A673 (cell line): ENCODE data around the gene SPAG16. TPM values are rescaled to one million over a fixed set of nuclear protein-coding genes. Genes with fewer than 3 reads are reported as not detected.
"Not testable (repeated sequence)": the region's sequence is repeated elsewhere in the genome, so short reads cannot be mapped to it uniquely, and the experiment has no call there.

Experiments used
- BruUV-seq: library from RNA; stranded (reverse); fragments of 400-500 nt; replicated peaks from 2 replicates; lab custom pipeline; 2021; lab: Mats Ljungman, UMichigan
- CTCF ChIA-PET: fragments of 300-600 bp; sonication (Branson Sonifier 250); formaldehyde crosslinking; loops from one replicate; lab custom pipeline; 2022; ENCODE audit warnings: antibody characterized with exemption; lab: Charles Lee
- POLR2A ChIA-PET: fragments of 300-600 bp; sonication (Branson Sonifier 250); formaldehyde crosslinking; loops from one replicate; lab custom pipeline; 2022; ENCODE audit warnings: antibody characterized with exemption; ENCODE audit not compliant: low non-redundant PET; lab: Charles Lee
- DNase-seq: peaks from one replicate; pipeline ENCODE4 v3.0.0-alpha.2; 2015; ENCODE audit warnings: low spot score
- H3K27ac ChIP-seq: fragments of 200-600 bp; sonication (generic); 2 replicates; pipeline ENCODE4 v1.5.1; 2016; ENCODE audit warnings: mixed run types, low read depth, mild to moderate bottlenecking, mixed read lengths, antibody characterized with exemption, low read length; ENCODE audit not compliant: poor library complexity, severe bottlenecking
- H3K27me3 ChIP-seq: fragments of 200-600 bp; sonication (generic); replicated peaks from 2 replicates; pipeline ENCODE4 v1.6.1; 2017; ENCODE audit warnings: mixed run types, low read depth, mild to moderate bottlenecking, mixed read lengths, antibody characterized with exemption, low read length; ENCODE audit not compliant: insufficient read depth, poor library complexity
- H3K36me3 ChIP-seq: fragments of 200-600 bp; sonication (generic); 2 replicates; pipeline ENCODE4 v1.6.1; 2016; ENCODE audit warnings: mixed run types, mild to moderate bottlenecking, mixed read lengths, antibody characterized with exemption, low read length; ENCODE audit not compliant: insufficient read depth, poor library complexity, severe bottlenecking
- H3K4me1 ChIP-seq: fragments of 200-600 bp; sonication (generic); 2 replicates; pipeline ENCODE4 v1.6.1; 2017; ENCODE audit warnings: mixed run types, mild to moderate bottlenecking, mixed read lengths, antibody characterized with exemption, low read length; ENCODE audit not compliant: insufficient read depth, poor library complexity, severe bottlenecking
- H3K4me3 ChIP-seq: fragments of 200-600 bp; sonication (generic); 2 replicates; pipeline ENCODE4 v1.5.1; 2016; ENCODE audit warnings: low read depth, mixed run types, mild to moderate bottlenecking, mixed read lengths, low read length; ENCODE audit not compliant: poor library complexity, severe bottlenecking
- H3K9me3 ChIP-seq: fragments of 200-600 bp; sonication (generic); 2 replicates; pipeline ENCODE4 v1.6.1; 2016; ENCODE audit warnings: mixed run types, low read depth, mild to moderate bottlenecking, mixed read lengths, antibody characterized with exemption, low read length; ENCODE audit not compliant: poor library complexity, severe bottlenecking
- EZH2 ChIP-seq: fragments of 200-600 bp; sonication (generic); IDR thresholded peaks from 2 replicates; pipeline ENCODE4 v1.6.1; 2017; ENCODE audit warnings: borderline replicate concordance, low read depth, mild to moderate bottlenecking, mixed read lengths, antibody characterized with exemption, low read length; ENCODE audit not compliant: poor library complexity, severe bottlenecking
- intact Hi-C: fragments of 100-400 bp; cut with micrococcal nuclease; formaldehyde crosslinking; loops from one replicate; pipeline ENCODE4 v1.10.0; 2022; ENCODE audit not compliant: unreplicated experiment
- total RNA-seq: library from RNA; stranded (reverse); gene quantifications from 2 replicates; pipeline ENCODE4 v1.2.3, GENCODE V29; 2021
- TF ChIP-seq, protein P1 (sequence below): fragments of 300-800, 200-600 bp; sonication (generic); conservative IDR thresholded peaks from 2 replicates; pipeline ENCODE4 v1.5.1; 2017; ENCODE audit warnings: low read depth, mild to moderate bottlenecking, antibody characterized with exemption, low read length, moderate library complexity, mixed read lengths

Gene SPAG16
- total RNA-seq, 1 experiment from 2014 or later = 13.1 TPM

DNA sequence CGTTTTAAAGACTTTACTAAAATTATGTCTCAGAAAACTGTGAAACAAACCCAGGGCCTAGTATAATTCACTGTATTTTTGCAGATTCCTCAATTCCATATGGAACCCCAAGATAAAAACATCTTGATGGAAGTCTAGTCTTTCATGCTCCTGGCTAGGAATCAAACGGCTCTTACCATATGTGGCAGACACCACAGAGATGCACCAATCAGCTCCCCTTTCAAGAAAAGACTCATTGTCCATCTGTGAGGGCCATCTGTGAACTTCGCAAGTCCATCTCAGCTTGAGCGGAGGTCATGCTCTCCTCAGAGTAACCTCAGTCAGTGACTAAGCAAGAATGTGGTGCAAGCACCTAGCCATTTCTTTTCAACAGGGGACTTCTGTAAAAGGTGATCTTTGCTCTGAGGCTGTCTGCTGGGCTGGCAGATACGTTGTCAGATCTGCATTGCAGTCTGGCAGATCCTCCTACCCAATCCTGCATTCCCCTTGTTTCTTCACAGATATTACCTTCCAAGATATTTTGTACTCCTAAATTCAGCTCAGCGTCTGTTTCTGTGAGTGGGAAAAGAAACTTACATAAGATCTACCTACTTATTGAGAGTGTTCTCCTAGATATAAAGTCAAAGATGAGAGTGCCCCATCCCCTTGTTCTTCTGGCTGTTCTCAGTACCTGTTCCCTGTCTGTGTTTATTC, 419.3 kb downstream of the SPAG16 start:
- no TSS peak for BruUV-seq
- no peak overlapping the region for H3K27ac ChIP-seq
- TF ChIP-seq, protein P1, sequence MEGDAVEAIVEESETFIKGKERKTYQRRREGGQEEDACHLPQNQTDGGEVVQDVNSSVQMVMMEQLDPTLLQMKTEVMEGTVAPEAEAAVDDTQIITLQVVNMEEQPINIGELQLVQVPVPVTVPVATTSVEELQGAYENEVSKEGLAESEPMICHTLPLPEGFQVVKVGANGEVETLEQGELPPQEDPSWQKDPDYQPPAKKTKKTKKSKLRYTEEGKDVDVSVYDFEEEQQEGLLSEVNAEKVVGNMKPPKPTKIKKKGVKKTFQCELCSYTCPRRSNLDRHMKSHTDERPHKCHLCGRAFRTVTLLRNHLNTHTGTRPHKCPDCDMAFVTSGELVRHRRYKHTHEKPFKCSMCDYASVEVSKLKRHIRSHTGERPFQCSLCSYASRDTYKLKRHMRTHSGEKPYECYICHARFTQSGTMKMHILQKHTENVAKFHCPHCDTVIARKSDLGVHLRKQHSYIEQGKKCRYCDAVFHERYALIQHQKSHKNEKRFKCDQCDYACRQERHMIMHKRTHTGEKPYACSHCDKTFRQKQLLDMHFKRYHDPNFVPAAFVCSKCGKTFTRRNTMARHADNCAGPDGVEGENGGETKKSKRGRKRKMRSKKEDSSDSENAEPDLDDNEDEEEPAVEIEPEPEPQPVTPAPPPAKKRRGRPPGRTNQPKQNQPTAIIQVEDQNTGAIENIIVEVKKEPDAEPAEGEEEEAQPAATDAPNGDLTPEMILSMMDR = no peak
- no peak for TF ChIP-seq EZH2
- DNase-seq = no peak
- no peaks in the 10 kb centered on the region for H3K36me3 ChIP-seq
- no peak overlapping the region for H3K4me3 ChIP-seq
- ChIA-PET POLR2A (no interaction called here), CTCF (no interaction called here)
- H3K4me1 ChIP-seq = no peaks in the 10 kb centered on the region
- intact Hi-C loops = no loop called here
- no peaks in the 10 kb centered on the region for H3K27me3 ChIP-seq
- H3K9me3 ChIP-seq = no peaks in the 10 kb centered on the region

DNA sequence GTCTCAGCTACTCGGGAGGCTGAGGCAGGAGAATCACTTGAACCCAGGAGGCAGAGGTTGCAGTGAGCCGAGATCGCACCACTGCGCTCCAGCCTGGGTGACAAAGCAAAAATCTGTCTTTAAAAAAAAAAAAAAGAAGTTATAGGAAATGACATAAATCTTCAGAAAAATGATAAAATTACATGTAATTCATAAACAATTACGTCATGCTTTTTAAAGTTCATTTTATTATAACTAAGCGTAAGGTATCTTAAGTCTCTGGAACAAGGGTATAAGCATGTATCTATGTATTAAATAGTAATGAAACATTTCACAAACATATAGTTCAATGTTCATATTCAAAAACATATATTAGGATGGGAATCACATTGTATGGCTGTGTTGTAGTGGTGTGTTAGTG, 425.9 kb downstream of the SPAG16 start:
- Histone ChIP-seq H3K4me1 (no peaks in the 10 kb centered on the region), H3K27me3 (no peaks in the 10 kb centered on the region), H3K9me3 (no peaks in the 10 kb centered on the region), H3K4me3 (no peak overlapping the region), H3K36me3 (no peaks in the 10 kb centered on the region), H3K27ac (no peak overlapping the region)
- ChIA-PET CTCF (no interaction called here), POLR2A (no interaction called here)
- no peak for DNase-seq
- no TSS peak for BruUV-seq
- intact Hi-C loops = no loop called here
- no peak for TF ChIP-seq EZH2
- TF ChIP-seq, protein P1 = no peak

DNA sequence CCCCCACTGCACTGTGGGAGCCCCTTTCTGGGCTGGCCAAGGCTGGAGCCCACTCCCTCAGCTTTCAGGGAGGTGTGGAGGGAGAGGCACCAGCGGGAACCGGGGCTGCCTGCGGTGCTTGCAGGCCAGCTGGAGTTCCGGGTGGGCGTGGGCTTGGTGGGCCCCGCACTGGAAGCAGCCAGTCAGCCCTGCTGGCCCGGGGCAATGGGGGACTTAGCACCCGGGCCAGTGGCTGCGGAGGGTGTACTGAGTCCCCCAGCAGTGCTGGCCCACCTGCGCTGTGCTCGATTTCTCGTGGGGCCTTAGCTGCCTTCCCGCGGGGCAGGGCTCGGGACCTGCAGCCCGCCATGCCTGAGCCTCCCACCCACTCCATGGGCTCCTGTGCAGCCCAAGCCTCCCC, 434.1 kb downstream of the SPAG16 start:
- H3K27me3 ChIP-seq, POLR2A ChIA-PET, intact Hi-C loops, CTCF ChIA-PET, DNase-seq, H3K4me3 ChIP-seq, H3K36me3 ChIP-seq, BruUV-seq, H3K27ac ChIP-seq, H3K9me3 ChIP-seq, H3K4me1 ChIP-seq: not testable (repeated sequence)

DNA sequence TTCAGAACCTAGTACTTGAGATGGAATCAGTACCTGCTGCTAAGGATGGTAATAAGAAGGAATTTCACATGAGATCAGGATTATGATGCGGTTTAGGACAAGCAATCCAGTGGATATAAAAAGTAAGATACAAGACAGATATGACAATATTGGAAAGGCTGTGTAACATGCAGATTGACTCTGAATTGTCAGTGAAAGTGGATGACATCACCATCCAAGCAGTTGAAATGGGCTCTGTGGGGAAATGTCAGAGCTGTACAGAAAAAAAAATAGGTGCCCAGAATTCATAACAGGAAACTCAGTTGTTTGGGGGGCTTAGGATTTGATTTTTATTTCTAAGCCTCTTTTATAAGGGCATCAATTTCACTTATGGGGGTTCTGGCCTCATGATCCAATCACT, 438.3 kb downstream of the SPAG16 start:
- Histone ChIP-seq H3K9me3 (no peaks in the 10 kb centered on the region), H3K4me1 (no peaks in the 10 kb centered on the region), H3K36me3 (no peaks in the 10 kb centered on the region), H3K27me3 (no peaks in the 10 kb centered on the region), H3K4me3 (no peak overlapping the region), H3K27ac (no peak overlapping the region)
- CTCF ChIA-PET = no interaction called here
- TF ChIP-seq EZH2 = no peak
- TF ChIP-seq, protein P1 = no peak
- POLR2A ChIA-PET = no interaction called here
- intact Hi-C loops = no loop called here
- no TSS peak for BruUV-seq
- DNase-seq = no peak
